ENCODE results near the gene TTC33. TPM values are rescaled to one million over a fixed set of nuclear protein-coding genes. Genes with fewer than 3 reads are reported as not detected.

The TTC33 gene
- total RNA-seq, 1 donor from 2014 or later = 11.7 TPM

DNA sequence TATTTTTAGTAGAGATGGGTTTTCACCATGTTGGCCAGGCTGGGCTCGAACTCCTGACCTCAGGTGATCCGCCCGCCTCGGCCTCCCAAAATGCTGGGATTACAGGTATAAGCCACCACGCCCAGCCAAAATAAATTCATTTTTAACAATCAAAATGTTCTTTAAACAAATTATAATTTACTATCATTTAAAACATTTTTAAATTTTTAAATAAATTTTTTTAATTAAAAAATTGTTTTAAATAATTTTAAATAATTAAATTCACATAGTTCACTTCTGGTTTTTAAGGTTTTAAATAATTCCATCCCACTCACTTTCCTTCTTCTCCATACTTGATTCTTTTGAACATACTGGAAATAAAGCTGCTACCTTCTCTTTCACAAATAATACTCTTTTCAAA lies 15.0 kb upstream of the TTC33 start:
- no peaks in the 10 kb centered on the region for H3K9me3 Mint-ChIP-seq (ENCODE audit: unreplicated experiment)

DNA sequence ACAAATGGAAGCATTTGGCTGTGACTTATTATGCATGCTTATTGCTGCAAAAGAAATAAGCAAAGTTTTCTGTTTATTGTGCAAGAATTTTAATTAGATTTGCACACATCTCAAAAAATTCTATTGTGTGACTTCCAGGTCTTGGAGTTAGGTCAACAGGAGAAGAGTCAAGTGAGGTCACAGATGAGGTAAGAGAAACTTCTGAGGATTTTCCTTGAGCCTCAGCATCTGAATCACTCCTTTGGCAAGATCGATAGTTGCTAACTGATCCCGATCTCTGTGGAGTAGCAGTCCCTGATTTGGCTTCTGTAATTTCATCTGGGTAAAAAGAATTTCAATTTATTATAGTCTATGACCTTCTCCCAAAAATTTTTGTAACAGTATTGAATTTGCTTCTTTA lies 6.9 kb upstream of the TTC33 start:
- Mint-ChIP-seq H3K27me3 (ENCODE audit: unreplicated experiment) (no peaks in the 10 kb centered on the region), H3K9me3 (ENCODE audit: unreplicated experiment) (no peaks in the 10 kb centered on the region), H3K27ac (ENCODE audit: unreplicated experiment) (no peak overlapping the region), H3K36me3 (ENCODE audit: unreplicated experiment) (no peaks in the 10 kb centered on the region), H3K4me3 (ENCODE audit: unreplicated experiment) (no peak overlapping the region), H3K4me1 (ENCODE audit: low read depth, unreplicated experiment) (no peaks in the 10 kb centered on the region)
- no peak for DNase-seq
- TF ChIP-seq, protein P1, sequence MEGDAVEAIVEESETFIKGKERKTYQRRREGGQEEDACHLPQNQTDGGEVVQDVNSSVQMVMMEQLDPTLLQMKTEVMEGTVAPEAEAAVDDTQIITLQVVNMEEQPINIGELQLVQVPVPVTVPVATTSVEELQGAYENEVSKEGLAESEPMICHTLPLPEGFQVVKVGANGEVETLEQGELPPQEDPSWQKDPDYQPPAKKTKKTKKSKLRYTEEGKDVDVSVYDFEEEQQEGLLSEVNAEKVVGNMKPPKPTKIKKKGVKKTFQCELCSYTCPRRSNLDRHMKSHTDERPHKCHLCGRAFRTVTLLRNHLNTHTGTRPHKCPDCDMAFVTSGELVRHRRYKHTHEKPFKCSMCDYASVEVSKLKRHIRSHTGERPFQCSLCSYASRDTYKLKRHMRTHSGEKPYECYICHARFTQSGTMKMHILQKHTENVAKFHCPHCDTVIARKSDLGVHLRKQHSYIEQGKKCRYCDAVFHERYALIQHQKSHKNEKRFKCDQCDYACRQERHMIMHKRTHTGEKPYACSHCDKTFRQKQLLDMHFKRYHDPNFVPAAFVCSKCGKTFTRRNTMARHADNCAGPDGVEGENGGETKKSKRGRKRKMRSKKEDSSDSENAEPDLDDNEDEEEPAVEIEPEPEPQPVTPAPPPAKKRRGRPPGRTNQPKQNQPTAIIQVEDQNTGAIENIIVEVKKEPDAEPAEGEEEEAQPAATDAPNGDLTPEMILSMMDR (IDR thresholded peaks at IDR 0.05; ENCODE audit: partially characterized antibody, unreplicated experiment) = no peak

More for the DNA sequence above, 15.0 kb upstream of the TTC33 start:
- DNase-seq = no peak
- TF ChIP-seq, protein P1 (IDR thresholded peaks at IDR 0.05; ENCODE audit: partially characterized antibody, unreplicated experiment) = no peak
- Mint-ChIP-seq H3K27ac (ENCODE audit: unreplicated experiment) (no peak overlapping the region), H3K27me3 (ENCODE audit: unreplicated experiment) (no peaks in the 10 kb centered on the region), H3K4me1 (ENCODE audit: low read depth, unreplicated experiment) (no peaks in the 10 kb centered on the region), H3K4me3 (ENCODE audit: unreplicated experiment) (no peak overlapping the region), H3K36me3 (ENCODE audit: unreplicated experiment) (no peaks in the 10 kb centered on the region)

DNA sequence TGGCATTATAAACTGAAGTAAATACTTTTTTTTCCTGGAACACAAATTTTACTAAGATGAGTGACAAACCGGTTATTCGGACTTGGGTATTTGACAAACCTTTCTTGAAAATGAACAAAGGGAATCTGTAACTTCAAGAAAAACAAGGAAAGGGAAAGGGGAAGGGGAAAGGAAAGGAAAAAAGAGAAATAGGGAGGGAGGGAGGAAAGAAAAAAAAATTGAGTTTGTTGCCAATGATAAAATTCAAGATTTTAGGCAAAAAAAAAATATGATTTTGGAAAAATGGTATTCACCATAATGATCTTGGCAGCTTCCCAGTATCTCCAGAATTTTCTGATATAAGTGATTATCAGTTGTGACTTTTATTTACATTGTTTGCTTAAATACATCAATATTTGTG lies 1.6 kb upstream of the TTC33 start:
- no peaks in the 10 kb centered on the region for H3K27me3 Mint-ChIP-seq (ENCODE audit: unreplicated experiment)
- no peak overlapping the region for H3K4me3 Mint-ChIP-seq (ENCODE audit: unreplicated experiment)

DNA sequence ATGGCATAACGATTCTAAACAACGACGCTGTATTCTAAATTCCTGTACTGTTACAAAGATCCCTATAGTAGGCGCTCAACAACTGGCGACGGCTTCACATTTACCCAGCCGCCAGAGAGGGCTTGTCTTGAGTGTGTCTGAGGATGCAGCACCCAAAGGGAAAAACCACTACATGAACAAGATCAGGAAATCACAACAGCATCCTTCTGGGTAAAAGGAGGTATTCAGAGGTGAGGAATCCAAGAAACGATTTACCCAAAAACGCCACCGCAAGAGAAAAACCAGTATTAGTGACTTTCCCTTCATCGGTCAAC lies 711 bp downstream of the TTC33 start:
- Mint-ChIP-seq H3K36me3 (ENCODE audit: unreplicated experiment) (no peaks in the 10 kb centered on the region), H3K27me3 (ENCODE audit: unreplicated experiment) (no peaks in the 10 kb centered on the region), H3K4me3 (ENCODE audit: unreplicated experiment) (no peak overlapping the region), H3K9me3 (ENCODE audit: unreplicated experiment) (peaks cover 2% of the 10 kb centered on the region), H3K27ac (ENCODE audit: unreplicated experiment) (no peak overlapping the region), H3K4me1 (ENCODE audit: low read depth, unreplicated experiment) (no peaks in the 10 kb centered on the region)
- TF ChIP-seq, protein P1 (IDR thresholded peaks at IDR 0.05; ENCODE audit: partially characterized antibody, unreplicated experiment) = no peak
- peak; percentile 44 for DNase-seq

More for the DNA sequence above, 1.6 kb upstream of the TTC33 start:
- H3K4me1 Mint-ChIP-seq (ENCODE audit: low read depth, unreplicated experiment) = no peaks in the 10 kb centered on the region
- no peak for DNase-seq
- TF ChIP-seq, protein P1 (IDR thresholded peaks at IDR 0.05; ENCODE audit: partially characterized antibody, unreplicated experiment) = no peak
- no peak overlapping the region for H3K27ac Mint-ChIP-seq (ENCODE audit: unreplicated experiment)
- no peaks in the 10 kb centered on the region for H3K9me3 Mint-ChIP-seq (ENCODE audit: unreplicated experiment)
- no peaks in the 10 kb centered on the region for H3K36me3 Mint-ChIP-seq (ENCODE audit: unreplicated experiment)

DNA sequence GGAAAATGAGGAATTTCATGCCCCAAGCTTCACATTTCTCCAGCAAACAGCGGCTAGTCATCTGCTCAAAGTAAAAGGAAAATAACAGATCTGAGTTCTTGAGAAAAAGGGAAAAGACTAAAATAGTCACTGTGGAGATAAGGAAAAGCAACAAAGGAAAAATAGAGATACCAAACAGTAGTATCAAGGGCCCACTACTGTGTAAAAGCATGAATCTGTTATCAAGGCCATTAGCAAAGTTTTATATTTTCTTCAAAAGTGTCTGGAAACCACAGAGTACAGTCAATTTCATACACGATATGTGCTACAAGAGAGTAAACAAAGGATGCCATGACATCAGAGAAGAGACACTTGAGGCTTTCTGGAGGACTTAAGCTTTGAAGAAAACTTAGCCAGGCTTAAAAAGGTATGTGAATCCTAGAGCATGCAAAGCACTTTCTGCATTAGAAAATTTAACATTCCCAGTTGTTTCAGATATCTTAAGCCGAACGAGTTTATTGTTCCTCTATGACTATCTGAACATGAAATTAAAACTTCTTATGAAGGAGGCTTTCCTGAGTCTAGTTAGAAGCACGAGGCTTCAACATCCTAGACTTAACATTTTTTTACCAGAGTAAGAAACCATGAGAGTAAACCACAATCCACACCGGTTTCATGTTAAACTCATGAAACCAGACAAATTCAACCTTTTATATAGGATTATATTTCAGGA lies 1.2 kb downstream of the TTC33 start:
- no peaks in the 10 kb centered on the region for H3K27me3 Mint-ChIP-seq (ENCODE audit: unreplicated experiment)
- H3K4me3 Mint-ChIP-seq (ENCODE audit: unreplicated experiment) = no peak overlapping the region
- TF ChIP-seq, protein P1 (IDR thresholded peaks at IDR 0.05; ENCODE audit: partially characterized antibody, unreplicated experiment) = no peak
- no peaks in the 10 kb centered on the region for H3K36me3 Mint-ChIP-seq (ENCODE audit: unreplicated experiment)
- peaks cover 3% of the 10 kb centered on the region for H3K9me3 Mint-ChIP-seq (ENCODE audit: unreplicated experiment)
- H3K4me1 Mint-ChIP-seq (ENCODE audit: low read depth, unreplicated experiment) = no peaks in the 10 kb centered on the region
- no peak for DNase-seq
- no peak overlapping the region for H3K27ac Mint-ChIP-seq (ENCODE audit: unreplicated experiment)

All from glutamatergic neuron (in vitro differentiated cells).